Astrocyte (in vitro differentiated cells and primary cell): Measurements from ENCODE around the gene TBX4.

Source experiments
- CTCF ChIP-seq: IDR thresholded peaks from 2 replicates; pipeline ENCODE4 v1.5.1; 2011; ENCODE audit warnings: low read depth, mild to moderate bottlenecking, inconsistent platforms, low read length, moderate library complexity; ENCODE audit not compliant: insufficient read depth
- EZH2 ChIP-seq: IDR thresholded peaks from 2 replicates; pipeline ENCODE4 v1.6.1; 2012; ENCODE audit warnings: mild to moderate bottlenecking, low read length, inconsistent platforms; ENCODE audit not compliant: insufficient read depth

GRCh38 chr17:61531223-61531622, 79.0 kb downstream of the TBX4 start:
- no peak for TF ChIP-seq CTCF
- no peak for TF ChIP-seq EZH2
